ENCODE data around the gene NUCKS1. TPM values are rescaled to one million over a fixed set of nuclear protein-coding genes. Genes with fewer than 3 reads are reported as not detected.

NUCKS1 gene
- total RNA-seq, 1 experiment from 2014 or later, result 276 TPM

DNA sequence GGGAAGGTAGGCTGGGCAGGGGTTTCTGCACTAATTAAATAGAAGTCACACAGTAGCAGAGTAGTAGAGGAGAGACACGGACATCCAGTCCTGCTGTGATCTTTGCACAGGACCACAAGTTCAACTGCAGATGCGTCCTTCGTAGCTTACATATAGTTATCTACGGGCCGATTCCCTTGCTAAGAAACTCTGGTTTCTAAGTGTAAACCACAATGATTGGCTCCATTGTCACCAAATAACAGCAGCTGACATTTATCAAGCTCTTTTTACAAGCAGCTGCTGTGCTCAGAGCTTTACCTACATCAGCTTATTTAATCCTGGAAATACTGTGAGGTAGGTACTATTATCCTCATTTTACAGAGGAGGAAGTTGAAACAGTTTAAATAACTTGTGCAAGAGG, 72.8 kb downstream of the NUCKS1 start:
- no TSS peak for BruUV-seq (replicated peaks)
- H3K27ac Mint-ChIP-seq (ENCODE audit: unreplicated experiment), result no peak overlapping the region
- H3K27me3 Mint-ChIP-seq (ENCODE audit: unreplicated experiment), result no peaks in the 10 kb centered on the region
- CTCF ChIA-PET, result interaction anchor here (0.5 to 2.4 kb wide), 4 partner anchors 10 to 34 kb away, joined by 4 to 6 read pairs (median 4); no protein-coding TSS in a partner anchor
- no peak overlapping the region for H3K4me3 Mint-ChIP-seq (ENCODE audit: low read depth, unreplicated experiment)
- peaks cover 49% of the 10 kb centered on the region for H3K4me1 Mint-ChIP-seq (ENCODE audit: low read depth, unreplicated experiment)
- intact Hi-C loops (cut with micrococcal nuclease; ENCODE audit: unreplicated experiment), result no loop called here
- DNase-seq, result no peak
- peaks cover 29% of the 10 kb centered on the region for H3K36me3 Mint-ChIP-seq (ENCODE audit: insufficient read depth, unreplicated experiment)
- H3K9me3 Mint-ChIP-seq (ENCODE audit: low read depth, unreplicated experiment), result no peaks in the 10 kb centered on the region
- TF ChIP-seq, protein P1, sequence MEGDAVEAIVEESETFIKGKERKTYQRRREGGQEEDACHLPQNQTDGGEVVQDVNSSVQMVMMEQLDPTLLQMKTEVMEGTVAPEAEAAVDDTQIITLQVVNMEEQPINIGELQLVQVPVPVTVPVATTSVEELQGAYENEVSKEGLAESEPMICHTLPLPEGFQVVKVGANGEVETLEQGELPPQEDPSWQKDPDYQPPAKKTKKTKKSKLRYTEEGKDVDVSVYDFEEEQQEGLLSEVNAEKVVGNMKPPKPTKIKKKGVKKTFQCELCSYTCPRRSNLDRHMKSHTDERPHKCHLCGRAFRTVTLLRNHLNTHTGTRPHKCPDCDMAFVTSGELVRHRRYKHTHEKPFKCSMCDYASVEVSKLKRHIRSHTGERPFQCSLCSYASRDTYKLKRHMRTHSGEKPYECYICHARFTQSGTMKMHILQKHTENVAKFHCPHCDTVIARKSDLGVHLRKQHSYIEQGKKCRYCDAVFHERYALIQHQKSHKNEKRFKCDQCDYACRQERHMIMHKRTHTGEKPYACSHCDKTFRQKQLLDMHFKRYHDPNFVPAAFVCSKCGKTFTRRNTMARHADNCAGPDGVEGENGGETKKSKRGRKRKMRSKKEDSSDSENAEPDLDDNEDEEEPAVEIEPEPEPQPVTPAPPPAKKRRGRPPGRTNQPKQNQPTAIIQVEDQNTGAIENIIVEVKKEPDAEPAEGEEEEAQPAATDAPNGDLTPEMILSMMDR (IDR thresholded peaks at IDR 0.05; ENCODE audit: unreplicated experiment), result no peak

DNA sequence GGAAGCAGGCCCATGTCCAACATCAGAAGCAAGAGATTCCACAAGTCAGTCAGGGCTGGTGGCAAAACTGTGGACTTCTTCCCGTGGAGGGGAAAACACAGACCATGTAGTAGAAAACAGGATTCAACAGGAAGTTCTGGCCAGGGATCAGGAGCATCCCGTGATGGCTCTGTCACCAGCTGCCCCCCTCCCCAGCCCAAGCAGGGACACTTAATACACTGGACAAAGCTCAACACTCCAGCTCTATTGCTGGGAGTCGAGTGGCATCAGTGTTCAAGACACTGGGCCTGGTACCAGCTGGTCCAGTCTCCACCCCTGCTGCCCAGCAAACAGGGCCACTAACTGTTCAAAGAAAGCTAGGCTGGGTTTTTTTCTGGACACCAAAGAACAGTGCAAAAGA, 73.4 kb downstream of the NUCKS1 start:
- Mint-ChIP-seq H3K27me3 (ENCODE audit: unreplicated experiment) (no peaks in the 10 kb centered on the region), H3K4me1 (ENCODE audit: low read depth, unreplicated experiment) (peaks cover 54% of the 10 kb centered on the region)
- no TSS peak for BruUV-seq (replicated peaks)

DNA sequence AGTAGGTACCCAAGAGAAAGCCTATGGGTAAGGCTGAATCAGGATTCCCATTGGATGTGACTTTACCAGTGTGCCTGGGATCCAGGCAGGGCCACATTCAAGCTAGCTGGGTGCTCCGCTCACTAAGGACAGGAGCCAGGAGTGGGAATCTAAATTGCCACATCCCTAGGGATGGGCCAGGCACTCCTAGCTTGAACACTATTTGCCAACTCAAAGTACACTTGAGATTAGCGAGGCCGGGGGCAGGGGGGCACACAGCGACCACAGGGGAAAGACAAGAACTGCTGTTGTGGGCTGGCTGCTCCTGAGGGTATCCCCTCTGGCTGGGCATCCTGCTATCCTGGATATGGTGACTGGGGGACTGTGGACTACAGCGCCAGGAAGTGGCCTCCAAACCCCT, 74.0 kb downstream of the NUCKS1 start:
- peaks cover 30% of the 10 kb centered on the region for H3K36me3 Mint-ChIP-seq (ENCODE audit: insufficient read depth, unreplicated experiment)
- peaks cover 54% of the 10 kb centered on the region for H3K4me1 Mint-ChIP-seq (ENCODE audit: low read depth, unreplicated experiment)
- TF ChIP-seq, protein P1 (IDR thresholded peaks at IDR 0.05; ENCODE audit: unreplicated experiment), result no peak
- no peak for DNase-seq
- no peak overlapping the region for H3K4me3 Mint-ChIP-seq (ENCODE audit: low read depth, unreplicated experiment)
- CTCF ChIA-PET, result no interaction called here
- H3K27ac Mint-ChIP-seq (ENCODE audit: unreplicated experiment), result no peak overlapping the region
- intact Hi-C loops (cut with micrococcal nuclease; ENCODE audit: unreplicated experiment), result no loop called here
- no TSS peak for BruUV-seq (replicated peaks)
- no peaks in the 10 kb centered on the region for H3K9me3 Mint-ChIP-seq (ENCODE audit: low read depth, unreplicated experiment)
- H3K27me3 Mint-ChIP-seq (ENCODE audit: unreplicated experiment), result no peaks in the 10 kb centered on the region

More for the DNA sequence above, 73.4 kb downstream of the NUCKS1 start:
- Mint-ChIP-seq H3K36me3 (ENCODE audit: insufficient read depth, unreplicated experiment) (peaks cover 32% of the 10 kb centered on the region), H3K9me3 (ENCODE audit: low read depth, unreplicated experiment) (no peaks in the 10 kb centered on the region), H3K27ac (ENCODE audit: unreplicated experiment) (no peak overlapping the region), H3K4me3 (ENCODE audit: low read depth, unreplicated experiment) (no peak overlapping the region)
- intact Hi-C loops (cut with micrococcal nuclease; ENCODE audit: unreplicated experiment), result no loop called here
- no peak for DNase-seq
- CTCF ChIA-PET, result interaction anchor here (0.5 to 2.4 kb wide), 4 partner anchors 11 to 35 kb away, joined by 4 to 6 read pairs (median 4); no protein-coding TSS in a partner anchor
- TF ChIP-seq, protein P1 (IDR thresholded peaks at IDR 0.05; ENCODE audit: unreplicated experiment), result no peak

DNA sequence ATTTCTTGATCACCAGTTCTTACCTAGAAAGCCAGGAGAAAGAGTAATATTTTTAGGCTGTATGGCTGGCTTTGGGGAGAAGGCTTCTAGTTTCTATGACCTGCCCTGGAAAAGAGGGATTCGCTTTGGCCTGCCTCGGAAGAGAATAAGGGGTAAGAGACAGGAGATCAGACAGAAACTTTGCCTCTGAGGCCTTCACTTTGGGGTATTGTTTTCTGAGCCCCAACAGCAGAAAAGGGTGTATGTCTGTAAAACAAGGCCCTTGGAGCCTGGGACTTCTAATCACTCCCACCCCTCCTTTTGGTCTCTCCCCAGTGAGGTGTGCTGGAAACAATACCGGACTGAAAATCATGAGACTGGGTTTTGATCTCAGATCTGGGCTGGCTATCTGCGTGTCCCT, 74.7 kb downstream of the NUCKS1 start:
- CTCF ChIA-PET, result interaction anchor here (1.0 kb wide), 1 partner anchor 13 kb away, joined by 3 read pairs; no protein-coding TSS in a partner anchor
- H3K4me1 Mint-ChIP-seq (ENCODE audit: low read depth, unreplicated experiment), result peaks cover 52% of the 10 kb centered on the region
- H3K27ac Mint-ChIP-seq (ENCODE audit: unreplicated experiment), result no peak overlapping the region
- H3K9me3 Mint-ChIP-seq (ENCODE audit: low read depth, unreplicated experiment), result no peaks in the 10 kb centered on the region
- H3K4me3 Mint-ChIP-seq (ENCODE audit: low read depth, unreplicated experiment), result no peak overlapping the region
- no TSS peak for BruUV-seq (replicated peaks)
- DNase-seq, result no peak
- intact Hi-C loops (cut with micrococcal nuclease; ENCODE audit: unreplicated experiment), result no loop called here
- H3K27me3 Mint-ChIP-seq (ENCODE audit: unreplicated experiment), result no peaks in the 10 kb centered on the region
- TF ChIP-seq, protein P1 (IDR thresholded peaks at IDR 0.05; ENCODE audit: unreplicated experiment), result no peak
- peaks cover 26% of the 10 kb centered on the region for H3K36me3 Mint-ChIP-seq (ENCODE audit: insufficient read depth, unreplicated experiment)

Measured in Calu3 (cell line).